GM19455 (cell line): ENCODE results near the gene OGFOD3.

ENCODE experiments used
- ATAC-seq: cut with Tn5 transposase; IDR thresholded peaks from one replicate; pipeline ENCODE4 v1.9.1; 2021; ENCODE audit not compliant: unreplicated experiment

Gene OGFOD3

DNA sequence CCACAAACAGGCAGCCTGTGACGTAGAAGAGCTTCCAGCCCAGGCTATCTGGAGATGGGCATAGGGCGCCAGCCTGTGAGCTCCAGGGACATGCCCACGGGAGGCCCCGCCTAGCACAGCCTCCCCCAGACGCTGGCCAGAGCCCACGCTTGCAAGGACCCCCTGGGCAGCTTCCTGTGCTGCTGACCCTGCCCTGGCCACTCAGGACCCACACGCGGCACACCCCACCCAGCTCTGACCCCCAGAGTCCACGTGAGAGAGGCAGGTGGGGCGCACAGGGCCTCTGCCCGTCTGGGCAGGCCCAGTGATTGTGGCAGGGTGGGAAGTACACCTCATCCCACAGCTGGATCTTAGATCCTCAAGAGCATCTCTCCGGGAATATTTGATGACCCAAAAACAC lies 28.3 kb upstream of the OGFOD3 start:
- ATAC-seq = no peak

DNA sequence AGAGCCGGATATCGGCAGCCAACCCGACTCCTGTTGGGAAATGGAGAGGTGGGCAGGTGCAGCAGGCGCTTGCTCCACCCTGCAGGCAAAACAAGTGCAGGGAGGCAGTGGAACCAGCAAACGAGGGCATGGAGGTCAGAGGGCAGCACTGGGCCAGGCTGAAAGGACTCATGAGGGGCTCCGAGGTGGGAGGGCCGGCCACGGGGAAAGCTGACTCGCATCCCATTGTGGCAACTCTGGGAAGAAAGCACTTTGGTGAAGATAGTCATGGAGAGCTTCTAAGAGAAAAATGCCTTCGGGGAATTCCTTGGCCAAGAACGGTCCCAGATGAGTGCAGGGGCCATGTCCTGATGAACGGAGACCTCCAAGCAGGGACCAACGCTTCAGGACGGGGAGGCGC lies 27.7 kb upstream of the OGFOD3 start:
- no peak for ATAC-seq

DNA sequence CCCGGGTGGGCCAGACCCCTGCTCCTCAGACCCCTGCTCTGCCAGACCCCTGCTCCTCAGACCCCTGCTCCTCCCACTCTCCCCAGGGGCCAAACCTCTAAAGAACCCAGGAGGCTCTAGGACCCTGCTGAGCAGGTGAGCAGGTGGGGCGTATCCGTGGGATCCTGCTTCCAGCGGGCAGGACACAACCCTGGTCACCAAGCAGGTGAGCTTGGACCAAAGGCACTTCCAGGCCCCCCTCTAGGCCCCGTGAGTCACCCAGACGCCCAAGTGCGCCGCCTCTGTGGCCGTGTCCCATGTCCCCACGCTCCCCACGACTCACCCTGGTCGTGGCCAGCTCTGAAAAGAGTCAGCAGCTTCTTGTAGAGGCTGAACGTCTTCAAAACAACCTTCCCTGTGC lies 27.2 kb upstream of the OGFOD3 start:
- no peak for ATAC-seq

DNA sequence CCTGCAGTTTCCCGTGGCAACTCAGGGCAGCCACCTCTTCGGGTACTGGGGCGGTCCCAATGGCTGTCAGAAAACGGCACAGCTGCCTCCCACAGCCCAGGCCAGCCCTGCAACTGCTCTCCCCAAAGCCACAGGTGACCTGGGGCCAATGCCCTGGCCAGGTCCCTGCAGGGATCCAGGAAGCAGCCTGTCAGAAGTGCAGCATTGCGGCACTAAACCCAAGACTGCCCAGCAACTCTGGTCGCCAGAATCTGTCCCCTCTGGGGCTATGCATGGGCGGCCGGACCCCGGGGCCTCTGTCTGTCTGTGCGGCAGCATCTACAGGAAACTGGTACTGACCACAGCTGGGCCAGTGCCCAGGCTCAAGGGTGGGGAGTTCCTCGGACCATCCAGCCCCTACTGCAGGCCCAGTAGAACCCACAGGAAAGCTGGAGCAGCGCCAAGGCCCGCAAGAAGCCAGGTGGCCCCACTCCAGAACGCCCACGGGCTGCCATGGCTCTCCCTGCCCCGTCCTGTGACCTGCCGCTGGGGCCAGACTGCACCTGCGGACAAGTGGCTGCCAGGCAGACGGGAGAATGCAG lies 26.6 kb upstream of the OGFOD3 start:
- ATAC-seq = no peak

DNA sequence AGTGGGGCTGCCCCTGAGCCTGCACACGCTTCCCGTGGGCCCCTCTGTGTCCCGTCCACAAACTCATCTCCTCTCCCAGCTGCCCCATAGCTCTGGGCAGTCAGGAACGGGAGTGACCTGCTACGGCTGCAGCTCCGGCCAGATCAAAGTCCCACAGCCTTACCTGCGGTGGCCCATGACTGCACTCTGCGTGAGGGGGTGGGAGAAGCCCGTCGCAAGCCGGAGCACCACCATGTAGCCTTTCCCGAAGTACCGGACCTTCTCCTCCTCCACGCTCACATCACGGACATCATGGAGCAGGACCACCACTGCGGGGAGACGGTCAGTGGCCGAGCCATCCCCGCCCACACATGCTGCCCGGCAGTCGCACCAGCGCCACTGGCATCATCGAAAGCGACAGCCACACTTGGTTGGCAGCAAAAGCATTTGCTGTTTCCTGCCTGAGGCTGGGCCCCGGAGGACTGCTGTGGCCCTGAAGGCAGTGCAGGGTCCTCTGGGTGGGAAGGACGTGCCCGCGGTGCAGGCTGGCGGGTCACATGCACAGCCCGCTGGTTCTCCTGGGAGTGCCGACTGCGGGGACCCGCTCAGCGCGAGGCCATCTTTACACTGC lies 26.0 kb upstream of the OGFOD3 start:
- no peak for ATAC-seq

GRCh38 chr17:82443465-82444283 lies 25.3 kb upstream of the OGFOD3 start:
- no peak for ATAC-seq

DNA sequence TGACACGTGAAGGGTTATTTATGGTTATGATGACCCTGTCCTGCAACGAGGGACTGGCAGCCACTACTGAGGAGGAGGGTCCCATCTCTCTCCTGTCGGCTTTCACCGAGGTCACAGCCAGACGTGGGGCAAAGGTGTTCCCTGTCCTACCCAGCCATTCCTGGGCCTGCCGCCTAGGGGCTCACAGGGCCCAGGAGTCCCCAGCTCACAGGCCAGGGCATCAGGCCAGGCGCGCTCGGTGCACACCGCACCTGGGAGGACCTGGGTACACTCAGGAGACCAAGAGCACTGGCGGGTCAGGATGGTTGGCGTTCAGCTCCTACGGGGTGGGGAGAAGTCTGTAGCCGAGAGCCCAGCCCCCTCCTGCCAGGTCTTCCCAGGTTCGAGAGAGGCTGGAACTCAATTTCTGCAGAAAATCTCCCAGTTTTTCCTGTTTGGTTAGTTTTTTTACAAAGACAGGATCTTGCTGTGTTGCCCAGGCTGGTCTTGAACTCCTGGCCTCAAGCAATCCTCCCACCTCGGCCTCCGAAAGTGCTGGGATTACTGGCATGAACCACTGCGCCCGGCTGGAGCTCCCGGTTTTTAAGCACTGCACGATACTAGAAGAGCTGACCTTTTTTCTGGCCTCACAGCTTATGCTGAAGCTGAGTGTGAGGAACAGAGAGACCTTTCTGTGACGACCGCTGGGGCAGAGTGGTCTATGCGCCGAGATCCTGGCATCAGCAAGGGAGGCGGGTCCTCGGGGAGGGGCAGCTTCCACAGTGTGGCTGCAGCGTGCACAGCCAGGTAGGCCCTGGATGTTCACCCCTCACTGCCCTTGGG lies 24.5 kb upstream of the OGFOD3 start:
- no peak for ATAC-seq

GRCh38 chr17:82441691-82442487 lies 23.5 kb upstream of the OGFOD3 start:
- no peak for ATAC-seq

DNA sequence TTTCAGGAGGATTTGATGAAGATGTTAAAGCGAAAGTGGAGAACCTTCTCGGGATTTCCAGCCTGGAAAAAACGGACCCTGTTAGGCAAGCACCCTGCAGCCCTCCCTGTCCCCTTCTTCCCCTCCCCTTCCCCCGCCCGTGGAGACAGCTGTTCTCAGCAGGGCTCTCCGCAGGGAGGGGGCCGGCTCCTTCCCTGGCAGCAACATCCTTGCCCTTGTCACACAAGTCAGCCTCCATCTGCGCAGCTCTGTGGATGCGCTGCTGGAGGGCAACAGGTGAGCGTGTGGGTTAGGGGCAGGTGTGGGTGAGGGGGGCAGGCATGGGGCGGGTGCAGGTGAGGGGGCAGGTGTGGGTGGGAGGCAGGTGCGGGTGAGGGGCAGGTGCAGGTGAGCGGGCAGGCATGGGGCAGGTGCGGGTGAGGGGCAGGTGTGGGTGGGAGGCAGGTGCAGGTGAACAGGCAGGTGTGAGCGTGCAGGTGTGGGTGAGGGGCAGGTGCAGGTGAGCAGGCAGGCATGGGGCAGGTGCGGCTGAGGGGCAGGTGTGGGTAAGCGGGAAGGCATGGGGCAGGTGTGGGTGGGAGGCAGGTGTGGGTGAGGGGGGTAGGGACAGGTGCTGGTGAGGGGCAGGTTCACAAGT lies 22.7 kb upstream of the OGFOD3 start:
- ATAC-seq = no peak

DNA sequence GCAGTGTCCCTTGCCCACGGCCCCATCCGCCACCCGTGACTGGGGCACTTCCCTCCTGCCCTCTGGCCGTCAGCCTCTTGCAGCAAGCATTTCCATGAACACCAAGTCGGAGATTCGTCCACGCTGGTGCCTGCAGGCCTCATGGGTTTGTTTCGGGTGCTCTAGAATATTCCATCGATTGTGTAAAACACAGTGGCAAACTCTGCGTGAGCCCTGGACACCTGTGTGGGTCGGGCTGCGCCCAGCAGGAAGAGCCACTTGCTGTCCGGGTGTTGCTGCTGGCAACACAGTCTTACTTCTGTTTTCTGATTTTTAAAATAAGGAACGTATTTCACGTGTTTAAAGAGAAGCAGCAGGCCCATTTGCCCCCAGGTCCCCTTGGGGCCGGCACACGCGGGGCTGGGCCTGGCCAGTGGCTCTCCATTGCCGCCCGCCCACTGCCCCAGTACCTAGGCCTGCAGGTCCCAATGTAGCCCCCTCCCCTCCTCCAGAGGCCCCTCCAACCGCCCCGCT lies 22.1 kb upstream of the OGFOD3 start:
- ATAC-seq = no peak

DNA sequence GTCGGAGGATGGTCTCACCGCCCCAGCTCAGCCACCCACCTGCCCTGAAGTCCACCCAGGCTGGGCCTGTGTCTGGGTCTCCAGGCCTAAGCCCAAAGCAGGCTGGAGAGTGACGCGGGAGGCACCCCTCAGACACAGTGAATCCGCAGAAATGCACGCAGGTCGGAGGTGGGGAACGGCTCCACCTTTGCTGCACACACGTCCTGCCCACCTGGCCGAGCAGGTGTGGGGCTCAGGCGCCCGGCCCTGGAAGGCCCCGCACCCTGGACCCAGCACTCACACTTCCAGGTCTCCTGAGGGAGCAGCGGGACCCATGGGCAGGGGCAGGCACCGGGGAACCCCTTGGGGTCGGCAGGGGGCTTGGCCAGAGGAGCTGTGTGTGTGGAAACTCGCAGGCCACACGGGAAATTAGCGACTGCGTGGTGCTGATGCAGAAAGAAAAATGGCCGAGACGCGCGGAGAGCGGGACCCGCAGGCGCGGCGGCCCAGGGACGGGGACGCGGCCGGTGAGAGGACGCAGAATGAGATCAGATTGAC lies 21.5 kb upstream of the OGFOD3 start:
- ATAC-seq = no peak

GRCh38 chr17:82439194-82439828 lies 20.9 kb upstream of the OGFOD3 start:
- no peak for ATAC-seq

GRCh38 chr17:82438401-82439193 lies 20.2 kb upstream of the OGFOD3 start:
- ATAC-seq = no peak

DNA sequence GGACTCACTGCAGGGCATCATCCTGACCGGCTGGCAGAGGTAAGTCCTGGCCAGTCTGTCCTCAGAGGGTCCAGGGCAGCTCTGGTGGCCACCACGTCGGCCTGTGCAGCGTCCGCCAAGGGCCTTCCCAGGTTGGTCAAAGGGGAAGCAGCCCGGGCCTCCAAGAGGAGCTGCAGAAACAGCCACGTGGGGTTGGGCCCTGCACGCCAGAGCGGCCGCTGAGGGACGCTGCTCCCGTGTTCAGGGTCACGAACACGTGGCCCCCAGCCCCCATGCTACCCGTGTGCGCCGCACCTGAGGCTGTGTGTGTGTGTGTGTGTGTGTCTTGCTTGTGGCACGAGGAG lies 18.9 kb upstream of the OGFOD3 start:
- no peak for ATAC-seq

DNA sequence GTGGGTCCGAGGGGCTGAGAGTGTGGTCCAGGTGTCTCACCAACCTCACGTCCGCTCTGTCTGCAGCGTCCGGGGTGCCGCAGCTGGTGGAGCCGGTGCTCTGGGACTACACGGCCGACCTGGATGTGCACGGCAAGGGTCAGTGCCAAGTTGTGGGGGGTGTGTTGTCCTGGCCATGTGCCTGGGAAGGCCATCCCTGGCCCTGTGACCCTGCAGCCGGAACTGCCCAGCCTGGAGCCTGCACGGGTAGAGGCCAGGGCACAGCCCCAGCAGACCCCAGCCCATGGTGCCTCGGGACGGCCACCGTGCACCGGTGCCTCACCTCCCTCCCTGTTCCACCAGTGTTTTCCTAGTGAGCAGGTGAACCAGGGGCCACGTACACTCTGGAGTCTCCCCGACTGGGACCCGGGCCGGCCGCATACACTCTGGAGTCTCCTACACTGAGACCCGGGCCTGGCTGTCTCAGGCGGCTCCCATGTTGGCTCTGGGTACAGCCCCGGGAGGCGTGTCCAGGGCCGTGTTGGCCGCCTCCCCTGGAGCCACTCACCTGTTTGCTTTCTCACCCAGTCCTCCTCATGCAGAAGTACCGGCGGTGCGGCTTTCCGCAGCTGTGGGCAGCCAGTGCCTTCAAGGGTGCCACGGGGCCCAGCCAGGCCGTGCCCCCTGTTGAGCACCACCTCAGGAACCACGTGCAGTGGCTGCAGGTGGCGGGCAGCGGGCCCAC lies 18.4 kb upstream of the OGFOD3 start:
- no peak for ATAC-seq

GRCh38 chr17:82435601-82436583 lies 17.5 kb upstream of the OGFOD3 start:
- no peak for ATAC-seq

GRCh38 chr17:82435103-82435502 lies 16.7 kb upstream of the OGFOD3 start:
- no peak for ATAC-seq
